Measurements from ENCODE around the gene ARFGAP3.

The ARFGAP3 gene

DNA sequence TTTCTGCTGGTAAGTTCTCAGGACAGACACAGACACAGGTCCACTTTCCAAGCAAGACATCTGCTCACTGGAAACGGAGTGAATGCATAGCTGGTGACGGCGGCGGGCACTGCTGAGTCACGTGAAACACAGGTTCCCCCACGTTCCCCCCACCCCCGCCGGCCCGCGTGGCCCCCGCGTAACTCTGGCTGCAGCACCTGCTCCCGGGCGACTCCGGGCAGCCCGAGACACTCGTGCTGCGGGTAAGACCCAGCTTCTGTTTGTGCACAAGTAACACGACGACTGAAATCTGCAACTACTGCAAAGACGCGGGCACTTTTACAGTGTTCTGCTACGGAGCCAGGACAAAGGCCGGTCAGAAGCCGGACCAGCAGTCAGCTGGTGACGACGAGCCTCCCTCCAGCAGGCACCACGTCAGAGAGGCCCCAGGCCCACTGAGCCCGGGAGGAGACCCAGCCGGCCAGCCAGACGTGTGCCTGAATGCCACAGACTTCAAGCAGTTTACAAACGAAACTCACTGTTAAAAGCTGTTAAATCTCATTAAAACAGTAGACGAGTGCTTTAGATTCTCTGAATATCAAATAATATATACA, 12.9 kb upstream of the ARFGAP3 start:
- TF ChIP-seq, protein P1, sequence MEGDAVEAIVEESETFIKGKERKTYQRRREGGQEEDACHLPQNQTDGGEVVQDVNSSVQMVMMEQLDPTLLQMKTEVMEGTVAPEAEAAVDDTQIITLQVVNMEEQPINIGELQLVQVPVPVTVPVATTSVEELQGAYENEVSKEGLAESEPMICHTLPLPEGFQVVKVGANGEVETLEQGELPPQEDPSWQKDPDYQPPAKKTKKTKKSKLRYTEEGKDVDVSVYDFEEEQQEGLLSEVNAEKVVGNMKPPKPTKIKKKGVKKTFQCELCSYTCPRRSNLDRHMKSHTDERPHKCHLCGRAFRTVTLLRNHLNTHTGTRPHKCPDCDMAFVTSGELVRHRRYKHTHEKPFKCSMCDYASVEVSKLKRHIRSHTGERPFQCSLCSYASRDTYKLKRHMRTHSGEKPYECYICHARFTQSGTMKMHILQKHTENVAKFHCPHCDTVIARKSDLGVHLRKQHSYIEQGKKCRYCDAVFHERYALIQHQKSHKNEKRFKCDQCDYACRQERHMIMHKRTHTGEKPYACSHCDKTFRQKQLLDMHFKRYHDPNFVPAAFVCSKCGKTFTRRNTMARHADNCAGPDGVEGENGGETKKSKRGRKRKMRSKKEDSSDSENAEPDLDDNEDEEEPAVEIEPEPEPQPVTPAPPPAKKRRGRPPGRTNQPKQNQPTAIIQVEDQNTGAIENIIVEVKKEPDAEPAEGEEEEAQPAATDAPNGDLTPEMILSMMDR (IDR thresholded peaks at IDR 0.05; ENCODE audit: low read depth, low read length) = no peak

DNA sequence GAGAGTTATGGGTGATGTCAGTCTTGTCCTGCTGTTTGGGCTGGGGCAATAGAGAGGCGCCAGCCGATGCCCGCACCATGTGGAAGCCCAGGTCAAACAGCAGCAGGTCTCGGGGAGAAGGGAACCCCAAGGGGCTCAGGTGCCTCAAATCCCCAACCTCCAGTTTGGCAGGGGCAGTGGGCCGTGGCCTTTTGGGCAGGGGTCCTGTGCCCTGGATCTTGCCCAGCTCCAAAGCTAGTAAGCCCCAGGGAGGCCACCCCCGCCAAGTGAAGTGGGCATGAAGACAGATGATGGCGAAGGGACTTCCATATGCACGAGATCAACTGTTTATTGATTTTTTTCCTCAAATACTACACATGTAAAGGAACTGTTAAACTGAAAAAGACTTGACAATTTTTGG, 12.4 kb upstream of the ARFGAP3 start:
- H3K4me3 ChIP-seq (ENCODE audit: low read depth, low read length) = no peak overlapping the region
- TF ChIP-seq, protein P1 (IDR thresholded peaks at IDR 0.05; ENCODE audit: low read depth, low read length) = no peak

More for the DNA sequence above, 12.9 kb upstream of the ARFGAP3 start:
- no peak overlapping the region for H3K4me3 ChIP-seq (ENCODE audit: low read depth, low read length)

DNA sequence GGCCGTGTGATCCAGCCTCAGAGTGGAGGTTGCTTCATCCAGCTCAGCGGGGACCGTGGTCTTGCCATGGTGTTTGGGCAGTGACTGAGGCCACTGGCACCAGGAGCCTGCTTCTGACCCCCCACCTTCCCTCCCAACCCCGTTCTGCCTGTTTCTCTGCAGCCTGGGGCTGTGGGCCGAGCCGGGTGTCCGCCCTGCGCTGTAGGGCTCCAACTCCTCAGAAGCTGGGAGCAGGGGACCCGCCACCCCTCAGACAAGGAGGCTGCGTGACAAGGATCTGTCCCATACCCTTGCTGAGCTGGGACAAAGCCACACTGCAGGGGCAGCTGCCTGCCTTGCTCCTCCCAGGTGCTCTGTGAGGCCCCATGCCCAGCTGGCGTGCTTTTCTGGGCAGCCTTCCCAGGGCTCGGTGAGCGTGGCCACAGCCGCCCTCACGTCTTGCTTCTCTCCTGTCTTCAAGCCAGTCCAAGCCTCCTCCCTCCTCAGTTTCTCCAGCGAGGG, 11.7 kb upstream of the ARFGAP3 start:
- no peak overlapping the region for H3K4me3 ChIP-seq (ENCODE audit: low read depth, low read length)
- TF ChIP-seq, protein P1 (IDR thresholded peaks at IDR 0.05; ENCODE audit: low read depth, low read length) = no peak

DNA sequence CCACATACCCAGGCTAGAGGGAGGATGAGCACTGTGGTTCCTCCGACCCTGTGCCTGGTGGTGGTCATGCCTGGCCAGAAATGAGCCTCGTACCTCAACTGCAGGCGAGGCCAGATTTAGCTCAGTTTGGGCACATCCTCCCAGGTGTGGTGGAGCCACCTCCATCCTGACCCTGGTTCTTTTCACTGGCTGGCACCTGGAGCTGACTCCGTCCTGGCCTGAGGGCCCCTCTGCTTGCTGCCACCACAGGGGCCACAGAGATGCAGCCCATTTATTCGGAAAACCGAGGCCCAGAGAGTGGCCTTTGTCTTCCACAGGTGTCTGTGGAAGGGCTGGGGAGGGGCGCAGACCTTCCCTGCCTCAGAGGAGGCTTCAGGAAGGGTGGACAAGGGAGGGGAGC, 9.0 kb upstream of the ARFGAP3 start:
- TF ChIP-seq, protein P1 (IDR thresholded peaks at IDR 0.05; ENCODE audit: low read depth, low read length) = no peak
- H3K4me3 ChIP-seq (ENCODE audit: low read depth, low read length) = no peak overlapping the region

DNA sequence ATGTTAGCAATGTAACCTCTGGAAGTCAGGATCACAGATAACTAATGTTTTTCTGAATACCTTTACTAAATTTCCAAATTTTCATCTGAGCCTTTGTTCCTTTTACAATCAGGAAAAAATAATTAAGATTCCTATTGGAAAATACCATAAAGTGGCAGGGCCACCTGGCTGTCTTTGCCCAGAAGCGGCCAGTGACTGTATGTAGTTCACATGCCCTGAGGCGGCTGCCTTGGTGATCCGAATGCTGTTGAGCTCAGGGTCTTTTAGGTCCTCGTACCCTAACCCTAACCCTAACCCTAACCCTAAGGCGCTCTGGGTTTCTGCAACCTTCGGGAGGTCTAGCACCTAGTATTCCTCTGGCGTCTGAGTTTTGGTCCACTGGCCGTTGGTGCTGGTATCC, 8.5 kb upstream of the ARFGAP3 start:
- TF ChIP-seq, protein P1 (IDR thresholded peaks at IDR 0.05; ENCODE audit: low read depth, low read length) = no peak
- H3K4me3 ChIP-seq (ENCODE audit: low read depth, low read length) = no peak overlapping the region

DNA sequence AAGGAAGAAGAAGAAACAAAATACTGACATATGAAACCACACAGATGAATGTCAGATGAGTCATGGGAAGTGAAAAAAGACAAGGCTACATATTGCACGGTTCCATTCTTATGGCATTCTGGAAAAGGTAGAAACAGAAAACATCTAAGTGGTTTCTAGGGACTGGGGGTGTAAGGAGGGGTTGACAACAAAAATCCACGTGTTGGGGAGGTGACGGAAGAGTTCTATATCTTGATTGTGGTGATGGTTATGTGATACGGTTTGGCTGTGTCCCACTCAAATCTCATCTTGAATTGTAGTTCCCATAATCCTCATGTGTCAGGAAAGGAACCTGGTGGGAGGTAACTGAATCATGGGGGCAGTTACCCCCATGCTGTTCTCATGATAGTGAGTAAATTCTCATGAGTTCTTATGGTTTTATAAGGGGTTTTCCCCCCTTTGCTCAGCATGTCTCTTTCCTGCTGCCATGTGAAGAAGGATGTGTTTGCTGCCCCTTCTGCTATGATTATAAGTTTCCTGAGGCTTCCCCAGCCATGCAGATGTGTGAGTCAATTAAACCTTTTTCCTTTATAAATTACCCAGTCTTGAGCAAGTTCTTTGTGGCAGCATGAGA, 6.4 kb upstream of the ARFGAP3 start:
- H3K4me3 ChIP-seq (ENCODE audit: low read depth, low read length) = no peak overlapping the region
- TF ChIP-seq, protein P1 (IDR thresholded peaks at IDR 0.05; ENCODE audit: low read depth, low read length) = no peak

DNA sequence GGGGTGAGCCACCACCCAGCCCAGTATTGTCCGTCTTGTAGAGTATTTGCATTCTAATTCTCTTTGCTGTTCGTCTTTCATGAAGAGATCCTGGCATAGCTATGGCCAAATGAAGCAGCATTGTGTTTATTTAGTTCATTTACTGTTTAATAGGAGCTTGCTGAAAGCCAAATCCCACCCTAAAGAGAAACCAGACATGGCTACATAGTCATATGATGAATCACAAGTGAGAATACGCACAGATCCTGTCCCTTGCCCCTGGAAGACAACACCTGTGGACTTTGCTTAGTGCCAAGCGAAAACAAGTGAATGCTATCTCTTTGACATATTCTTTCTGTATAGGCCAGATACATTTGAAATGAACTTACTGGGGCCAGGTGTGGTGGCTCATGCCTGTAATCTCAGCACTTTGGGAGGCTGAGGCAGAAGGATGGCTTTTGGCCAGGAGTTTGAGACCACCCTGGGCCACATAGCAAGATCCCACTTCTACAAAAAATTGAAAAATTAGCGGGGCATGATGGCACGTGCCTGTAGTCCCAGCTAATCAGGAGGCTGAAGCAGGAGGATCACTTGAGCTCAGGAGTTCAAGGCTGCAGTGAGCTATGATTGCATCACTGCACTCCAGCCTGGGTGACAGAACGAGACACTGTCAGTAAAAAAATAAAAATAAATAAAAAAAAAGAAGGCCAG, 5.1 kb upstream of the ARFGAP3 start:
- no peak overlapping the region for H3K4me3 ChIP-seq (ENCODE audit: low read depth, low read length)
- TF ChIP-seq, protein P1 (IDR thresholded peaks at IDR 0.05; ENCODE audit: low read depth, low read length) = no peak

Measured in WI38 (cell line).